GM12864 (cell line): ENCODE results near the gene IKZF4.
"Not testable (repeated sequence)": the region's sequence is repeated elsewhere in the genome, so short reads cannot be mapped to it uniquely, and the experiment has no call there.

Source experiments
- DNase-seq: peaks from one replicate; pipeline ENCODE4 v3.0.0-alpha.2; 2011; ENCODE audit warnings: low read depth
- H3K4me3 ChIP-seq: 2 replicates; pipeline ENCODE4 v1.5.1; 2011; ENCODE audit warnings: mild to moderate bottlenecking, low read depth, low read length, control low read depth
- CTCF ChIP-seq: IDR thresholded peaks from 2 replicates; pipeline ENCODE4 v1.5.1; 2011; ENCODE audit warnings: low read depth, mild to moderate bottlenecking, moderate library complexity, low read length, control low read depth, inconsistent platforms; ENCODE audit errors: missing control alignments

IKZF4 gene

DNA sequence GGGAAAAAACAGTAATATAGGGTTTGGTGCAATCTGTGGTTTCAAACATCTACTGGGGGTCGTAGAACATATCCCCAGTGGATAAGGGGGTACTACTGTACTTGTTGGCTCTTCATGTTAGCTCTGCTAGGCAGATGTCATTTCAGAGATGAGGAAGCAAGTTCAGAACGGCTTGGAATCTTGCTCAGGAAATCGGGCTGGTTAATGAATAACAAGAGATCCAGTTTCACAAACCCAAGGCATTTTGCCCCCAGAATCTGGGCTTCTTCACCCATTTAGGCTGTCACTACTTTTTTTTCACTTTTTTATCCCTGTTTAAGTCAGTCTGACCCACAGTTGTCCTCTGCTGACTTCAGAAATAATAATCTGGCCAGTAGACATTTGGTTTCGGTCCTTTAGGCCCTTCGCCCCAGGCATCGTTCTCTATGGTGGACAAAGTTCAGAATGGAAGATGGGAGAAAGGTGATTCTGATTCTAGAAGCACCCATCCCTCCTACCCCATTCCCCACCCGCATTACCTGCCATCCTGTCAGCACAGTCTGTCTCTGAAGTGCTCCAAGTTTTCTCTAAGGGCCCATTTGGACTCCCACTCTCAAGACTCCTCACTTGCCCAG lies 19.2 kb upstream of the IKZF4 start:
- DNase-seq, result no peak
- no peak for TF ChIP-seq CTCF
- H3K4me3 ChIP-seq, result no peak overlapping the region

DNA sequence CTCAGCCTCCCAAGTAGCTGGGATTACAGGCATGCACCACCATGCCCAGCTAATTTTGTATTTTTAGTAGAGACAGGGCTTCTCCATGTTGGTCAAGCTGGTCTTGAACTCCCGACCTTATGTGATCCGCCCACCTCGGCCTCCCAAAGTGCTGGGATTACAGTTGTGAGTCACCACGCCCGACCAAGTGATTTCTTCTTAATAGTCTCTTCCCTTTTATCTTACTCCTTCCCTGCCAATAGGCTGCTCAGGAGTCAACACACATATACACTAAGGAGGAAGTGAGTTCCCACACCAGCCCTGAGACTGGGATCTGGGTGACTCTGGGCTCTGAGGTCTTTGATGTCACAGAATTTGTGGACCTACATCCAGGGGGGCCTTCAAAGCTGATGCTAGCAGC lies 17.5 kb upstream of the IKZF4 start:
- DNase-seq, H3K4me3 ChIP-seq: not testable (repeated sequence)

GRCh38 chr12:56004211-56004610 lies 16.6 kb upstream of the IKZF4 start:
- no peak for TF ChIP-seq CTCF
- H3K4me3 ChIP-seq, result no peak overlapping the region
- DNase-seq, result no peak

DNA sequence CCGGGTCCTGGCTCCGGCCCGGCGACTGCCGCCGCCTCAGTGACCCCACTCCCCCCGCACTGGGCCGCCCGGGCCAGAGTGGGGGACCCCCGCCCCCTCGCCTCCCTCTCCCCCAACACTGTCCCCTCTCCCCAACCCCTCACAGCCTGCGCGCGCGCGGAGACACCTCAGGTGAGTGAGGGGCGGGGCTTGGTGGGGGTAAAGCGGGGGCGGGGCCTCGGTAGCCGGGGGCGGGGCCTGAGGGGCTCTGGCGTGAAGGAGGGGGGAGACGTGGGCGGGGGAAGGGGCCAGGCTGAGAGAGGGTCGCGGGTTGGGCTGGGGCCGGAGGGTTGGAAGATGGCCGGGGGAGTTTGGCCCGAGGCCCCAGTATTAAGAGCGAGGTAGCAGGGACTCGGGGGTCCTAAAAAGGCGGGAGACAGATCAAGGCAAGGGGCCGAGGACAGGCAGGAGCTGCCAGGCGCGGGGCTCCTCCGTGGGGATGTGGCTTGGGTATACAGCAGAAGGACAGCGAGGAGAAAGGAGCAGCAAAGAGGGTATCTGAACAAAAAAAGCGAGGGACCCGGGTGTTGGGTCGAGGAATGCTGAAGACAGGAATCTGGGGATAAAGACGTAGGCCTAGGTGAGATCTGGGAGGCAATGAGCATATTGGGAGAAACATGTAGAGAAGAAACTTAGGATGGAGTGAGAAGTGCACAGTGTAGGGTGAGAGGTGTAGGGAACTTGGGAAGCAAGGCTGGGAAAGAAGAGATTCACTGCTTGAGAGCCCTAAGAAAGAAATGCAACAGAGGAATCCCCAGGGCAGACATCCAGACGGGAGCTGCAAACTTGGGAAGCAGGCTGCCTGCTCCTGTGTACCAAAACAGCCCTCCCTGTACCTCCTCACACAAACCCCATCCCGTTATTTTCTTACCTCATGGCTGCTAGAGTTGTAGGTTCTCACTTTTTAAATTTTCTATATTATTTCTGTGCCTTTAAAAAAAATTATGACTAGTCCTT lies 13.0 kb upstream of the IKZF4 start:
- no peak for DNase-seq
- no peak for TF ChIP-seq CTCF
- H3K4me3 ChIP-seq, result peak overlapping the region; percentile 68

DNA sequence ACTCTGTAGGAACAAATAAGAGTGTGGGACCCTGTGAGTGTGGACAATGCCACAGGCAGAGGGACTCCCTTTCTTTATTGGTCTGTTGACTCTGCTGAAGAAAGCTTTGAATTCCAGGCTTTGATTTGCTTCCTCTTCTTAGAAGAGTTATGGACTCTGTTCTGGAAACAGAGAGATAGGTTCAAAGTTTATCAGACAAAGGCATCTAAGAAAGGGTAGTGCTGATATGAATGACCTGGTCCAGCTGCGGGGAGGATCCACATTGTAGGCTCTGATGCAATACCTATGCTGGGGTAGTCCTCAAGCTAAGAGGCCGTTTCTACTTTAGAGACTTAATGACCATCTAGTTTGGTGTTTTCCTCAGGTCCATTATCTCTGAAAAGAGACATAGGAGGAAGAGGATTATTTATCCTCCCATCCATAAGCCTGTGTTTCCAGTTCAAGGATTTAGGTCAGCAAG lies 10.7 kb upstream of the IKZF4 start:
- no peak overlapping the region for H3K4me3 ChIP-seq
- TF ChIP-seq CTCF, result no peak
- no peak for DNase-seq

- no peak overlapping the region for H3K4me3 ChIP-seq
- DNase-seq, result no peak
- no peak for TF ChIP-seq CTCF
Observed at GRCh38 chr12:56011509-56012090, 9.2 kb upstream of the IKZF4 start.

- TF ChIP-seq CTCF, result no peak
- no peak for DNase-seq
- no peak overlapping the region for H3K4me3 ChIP-seq
Observed at GRCh38 chr12:56013482-56013881, 7.4 kb upstream of the IKZF4 start.
